B cell (primary cell): ENCODE results near the gene FAM3A. TPM values are rescaled to one million over a fixed set of nuclear protein-coding genes. Genes with fewer than 3 reads are reported as not detected.

Experiments
- ATAC-seq: fragments of 200-7000 bp; cut with Tn5 transposase; one replicate; pipeline ENCODE4 v1.10.0; 2021; ENCODE audit warnings: low read depth, mild to moderate bottlenecking, moderate number of reproducible peaks, moderate library complexity
- CTCF ChIA-PET: fragments of 350-600 bp; sonication (Branson Sonifier 250); formaldehyde crosslinking; loops from one replicate; lab custom pipeline; 2021; ENCODE audit warnings: antibody characterized with exemption, inconsistent platforms; lab: Charles Lee
- POLR2A ChIA-PET: fragments of 350-600 bp; sonication (Branson Sonifier 250); formaldehyde crosslinking; loops from one replicate; lab custom pipeline; 2021; ENCODE audit warnings: antibody characterized with exemption; lab: Charles Lee
- DNase-seq: peaks from one replicate; pipeline ENCODE4 v3.0.0; 2013
- H2AFZ ChIP-seq: 2 replicates; pipeline ENCODE4 v1.6.1; 2012; ENCODE audit warnings: mild to moderate bottlenecking, low read depth, low read length; ENCODE audit not compliant: insufficient read depth, poor library complexity, severe bottlenecking
- H3K27ac ChIP-seq, 2 donors: 1 replicate in 1 of 2; 2 replicates in 1 of 2; pipeline ENCODE4 v1.5.1; 2012 to 2013; ENCODE audit warnings: low read length in 2 of 2, mild to moderate bottlenecking in 2 of 2, moderate library complexity in 1 of 2
- H3K27me3 ChIP-seq, 4 experiments: fragments of 200-600 bp in 1 of 4; sonication (generic) in 1 of 4; replicated peaks in 1 of 4; 1 replicate in 2 of 4; 2 replicates in 2 of 4; pipeline versions ENCODE4 v1.6.1 to v1.7.0; 2013 to 2016; ENCODE audit warnings: low read length in 3 of 4, mild to moderate bottlenecking in 2 of 4, mixed read lengths in 1 of 4, moderate library complexity in 1 of 4; ENCODE audit not compliant: insufficient read depth in 4 of 4, control insufficient read depth in 3 of 4; ENCODE audit errors: control extremely low read depth in 1 of 4
- H3K36me3 ChIP-seq, 2 experiments: replicated peaks in 1 of 2; 1 replicate in 1 of 2; 2 replicates in 1 of 2; pipeline versions ENCODE4 v1.6.1 to v1.7.1; 2013; ENCODE audit warnings: low read length in 1 of 2; ENCODE audit not compliant: insufficient read depth in 2 of 2, control insufficient read depth in 1 of 2; ENCODE audit errors: control extremely low read depth in 1 of 2, extremely low read depth in 1 of 2
- H3K4me1 ChIP-seq, 2 donors: fragments of 200-600 bp in 1 of 2; sonication (generic) in 1 of 2; 1 replicate in 1 of 2; 2 replicates in 1 of 2; pipeline versions ENCODE4 v1.5.1 to v1.6.1; 2013 to 2017; ENCODE audit warnings: low read length in 2 of 2; ENCODE audit not compliant: control insufficient read depth in 2 of 2, insufficient read depth in 2 of 2
- H3K4me2 ChIP-seq: replicated peaks from 2 replicates; pipeline ENCODE3; 2012; ENCODE audit warnings: mild to moderate bottlenecking, low read depth, low read length; ENCODE audit not compliant: poor library complexity, severe bottlenecking
- H3K4me3 ChIP-seq, 5 experiments: fragments of 200-600 bp in 1 of 5; sonication (generic) in 1 of 5; 1 replicate in 3 of 5; 2 replicates in 2 of 5; pipeline versions ENCODE4 v1.5.1 to v1.7.0; 2011 to 2016; ENCODE audit warnings: low read length in 4 of 5, mild to moderate bottlenecking in 4 of 5, low read depth in 2 of 5, control low read depth in 1 of 5, moderate library complexity in 1 of 5; ENCODE audit not compliant: insufficient read depth in 1 of 5; ENCODE audit errors: control extremely low read depth in 1 of 5, extremely low read depth in 1 of 5
- H3K79me2 ChIP-seq: fragments of 200-600 bp; sonication (generic); one replicate; pipeline ENCODE4 v1.6.0; 2016; ENCODE audit warnings: low read length; ENCODE audit not compliant: control insufficient read depth, insufficient read depth
- H3K9ac ChIP-seq: fragments of 200-600 bp; sonication (generic); 2 replicates; pipeline ENCODE4 v1.6.1; 2017; ENCODE audit warnings: mild to moderate bottlenecking, low read length, moderate library complexity
- H3K9me3 ChIP-seq, 3 donors: one replicate each; pipeline versions ENCODE4 v1.6.1 to v1.7.1; 2013; ENCODE audit warnings: low read length in 2 of 3; ENCODE audit not compliant: control insufficient read depth in 2 of 3, insufficient read depth in 1 of 3; ENCODE audit errors: control extremely low read depth in 1 of 3
- H4K20me1 ChIP-seq: 2 replicates; pipeline ENCODE4 v1.6.0; 2012; ENCODE audit warnings: mild to moderate bottlenecking, low read length; ENCODE audit not compliant: insufficient read depth, control insufficient read depth, poor library complexity, severe bottlenecking
- H3K27ac Mint-ChIP-seq: one replicate; pipeline ENCODE4 v1.8.0; 2021; ENCODE audit warnings: mixed read lengths
- H3K27me3 Mint-ChIP-seq: one replicate; pipeline ENCODE4 v1.8.0; 2021; ENCODE audit warnings: mixed read lengths
- H3K4me1 Mint-ChIP-seq: one replicate; pipeline ENCODE4 v1.8.0; 2021; ENCODE audit warnings: mixed read lengths
- H3K4me3 Mint-ChIP-seq: one replicate; pipeline ENCODE4 v1.8.0; 2021; ENCODE audit warnings: mixed read lengths
- H3K9me3 Mint-ChIP-seq: one replicate; pipeline ENCODE4 v1.8.0; 2022; ENCODE audit warnings: mixed read lengths; ENCODE audit not compliant: insufficient read depth
- CTCF ChIP-seq: fragments of 200-600 bp; IDR thresholded peaks from one replicate; pipeline ENCODE4 v1.8.0; 2022; ENCODE audit warnings: antibody characterized with exemption, mild to moderate bottlenecking
- EZH2 ChIP-seq: IDR thresholded peaks from 2 replicates; pipeline ENCODE4 v1.6.1; 2012; ENCODE audit warnings: borderline replicate concordance, low read depth, mild to moderate bottlenecking, moderate library complexity, low read length; ENCODE audit not compliant: insufficient read depth, poor library complexity, severe bottlenecking
- WGBS: methylation state at CpG from one replicate; pipeline ENCODE4 v1.1.5; 2013; ENCODE audit warnings: missing lambda C conversion rate; ENCODE audit not compliant: insufficient coverage; 5-methylcytosine and 5-hydroxymethylcytosine counted together
- intact Hi-C: fragments of 100-400 bp; cut with micrococcal nuclease; formaldehyde crosslinking; loops from one replicate; pipeline ENCODE4 v1.10.0; 2022
- polyA plus RNA-seq: library from polyadenylated mRNA; depleted of rRNA; stranded (reverse); fragments of >200 nt; gene quantifications from 2 replicates; pipeline ENCODE4 v1.2.3, GENCODE V29; 2012
- total RNA-seq, 2 donors: library from RNA; stranded (reverse); fragments of 120-200 nt in 1 of 2; gene quantifications; 1 replicate in 1 of 2; 2 replicates in 1 of 2; pipeline versions ENCODE4 v1.2.3 to v1.2.4, GENCODE V29; 2013 to 2022

The FAM3A gene
- total and polyA plus RNA-seq, 2 donors (not counting 1 experiment from before 2014, with no cell fraction given), result 39.6 to 59.4 TPM

- Histone ChIP-seq H4K20me1 (no peaks in the 10 kb centered on the region), H3K4me2 (no peak overlapping the region), H3K79me2 (peaks cover 15% of the 10 kb centered on the region), H3K27ac (no peak overlapping the region), H3K9me3 (no peaks in the 10 kb centered on the region), H3K4me3 (no peak overlapping the region), H3K4me1 (peaks cover 11 to 27% of the 10 kb centered on the region in 2 donors), H3K9ac (no peak overlapping the region), H3K27me3 (no peaks in the 10 kb centered on the region), H2AFZ (no peak overlapping the region), H3K36me3 (peaks cover 0 to 8% of the 10 kb centered on the region in 2 experiments)
- no peak for DNase-seq
- intact Hi-C loops, result no loop called here
- ChIA-PET POLR2A (no interaction called here), CTCF (interaction anchor here (0.9 to 1.4 kb wide), 2 partner anchors 29 to 83 kb away, joined by 3 to 6 read pairs; partner anchors contain the start of gene RPL10)
- Mint-ChIP-seq H3K27ac (peak overlapping the region; percentile 60), H3K27me3 (no peaks in the 10 kb centered on the region), H3K4me1 (peaks cover 19% of the 10 kb centered on the region), H3K4me3 (peak overlapping the region; percentile 38), H3K9me3 (no peaks in the 10 kb centered on the region)
- no peak for ATAC-seq
- no CpG with 5 or more reads among the region's 5 CpGs for WGBS
- TF ChIP-seq EZH2, result no peak
- no peak for TF ChIP-seq CTCF
These were observed 34.8 kb downstream of the FAM3A start for GRCh38 chrX:154481195-154481594.

- H3K9ac ChIP-seq, result peak within 1 kb of the TSS; percentile 49
- ATAC-seq (peak; percentile 88), DNase-seq (peak; percentile 94)
- no peaks in the 10 kb centered on the region for H3K9me3 ChIP-seq
- H3K4me3 ChIP-seq, result peak within 1 kb of the TSS in 4 of 5 experiments; percentile 51 to 59 (median 54)
- ChIA-PET CTCF (interaction anchor here (1.9 kb wide), 1 partner anchor 48 kb away, joined by 5 read pairs; no protein-coding TSS in a partner anchor), POLR2A (interaction anchor here (0.6 to 1.8 kb wide), 4 partner anchors 10 to 233 kb away, joined by 5 to 17 read pairs (median 6); partner anchors contain the start of gene PLXNA3)
- Mint-ChIP-seq H3K4me1 (peaks cover 19% of the 10 kb centered on the region), H3K9me3 (no peaks in the 10 kb centered on the region), H3K27me3 (no peaks in the 10 kb centered on the region), H3K27ac (peak within 1 kb of the TSS; percentile 94), H3K4me3 (peak within 1 kb of the TSS; percentile 88)
- peaks cover 4% of the 10 kb centered on the region for H3K79me2 ChIP-seq
- intact Hi-C loops, result loop anchor here (1.0 to 5.0 kb wide), 3 partner anchors 11 to 37 kb away; partner anchors contain the start of genes FAM3A, FAM50A and SLC10A3
- H3K27ac ChIP-seq, result peak within 1 kb of the TSS; percentile 75 to 84
- H2AFZ ChIP-seq, result peak within 1 kb of the TSS; percentile 65
- H3K36me3 ChIP-seq, result peaks cover 0 to 4% of the 10 kb centered on the region in 2 experiments
- no peaks in the 10 kb centered on the region for H3K27me3 ChIP-seq
- H3K4me1 ChIP-seq, result peaks cover 5 to 16% of the 10 kb centered on the region in 2 donors
- TF ChIP-seq CTCF (no peak), EZH2 (no peak)
- 0% methylated on average over 60 of the region's 85 CpGs for WGBS
- peak within 1 kb of the TSS; percentile 75 for H3K4me2 ChIP-seq
- no peaks in the 10 kb centered on the region for H4K20me1 ChIP-seq
These were observed 37.1 kb downstream of the FAM3A start, which contains the start of gene LAGE3 for GRCh38 chrX:154478728-154479622. Gene LAGE3 (minus strand): TSS chrX:154479281. CDS start chrX:154478915, 366 bp downstream.
